HG03521 (cell line): ENCODE data around the gene PHACTR3.
A peak's percentile ranks its signal among the peaks of the same experiment; 100 is the strongest.

Experiments
- ATAC-seq: cut with Tn5 transposase; IDR thresholded peaks from one replicate; pipeline ENCODE4 v1.9.1; 2021; ENCODE audit warnings: mild to moderate bottlenecking, moderate library complexity; ENCODE audit not compliant: unreplicated experiment

The PHACTR3 gene

GRCh38 chr20:59745201-59745600, 140.9 kb downstream of the PHACTR3 start:
- no peak for ATAC-seq

GRCh38 chr20:59745716-59746115, 141.4 kb downstream of the PHACTR3 start:
- no peak for ATAC-seq

DNA sequence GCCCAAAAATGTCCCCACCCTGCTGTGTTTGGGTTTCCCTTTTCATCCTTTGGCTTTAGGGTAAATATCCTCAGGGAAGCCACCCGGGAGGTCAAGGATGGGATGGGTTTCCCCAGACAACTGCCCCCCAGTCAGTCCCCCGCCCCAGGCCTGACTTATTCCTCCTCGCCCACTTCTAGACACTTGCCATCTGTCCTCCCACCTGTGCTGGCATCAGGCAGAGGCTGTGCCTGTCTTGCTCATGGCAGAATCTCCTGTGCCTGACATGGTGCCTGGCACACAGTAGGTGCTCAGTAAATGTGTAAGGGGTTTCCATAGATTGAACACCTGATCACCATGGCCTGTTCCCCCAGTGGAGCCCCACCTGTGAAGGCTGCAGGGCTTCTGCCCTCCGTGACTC, 141.8 kb downstream of the PHACTR3 start:
- ATAC-seq = no peak

GRCh38 chr20:59747671-59748515, 143.6 kb downstream of the PHACTR3 start:
- no peak for ATAC-seq

GRCh38 chr20:59748619-59749191, 144.4 kb downstream of the PHACTR3 start:
- no peak for ATAC-seq

- ATAC-seq = no peak
Observed at GRCh38 chr20:59749301-59749700, 145.0 kb downstream of the PHACTR3 start.

GRCh38 chr20:59750209-59750840, 146.0 kb downstream of the PHACTR3 start:
- no peak for ATAC-seq

DNA sequence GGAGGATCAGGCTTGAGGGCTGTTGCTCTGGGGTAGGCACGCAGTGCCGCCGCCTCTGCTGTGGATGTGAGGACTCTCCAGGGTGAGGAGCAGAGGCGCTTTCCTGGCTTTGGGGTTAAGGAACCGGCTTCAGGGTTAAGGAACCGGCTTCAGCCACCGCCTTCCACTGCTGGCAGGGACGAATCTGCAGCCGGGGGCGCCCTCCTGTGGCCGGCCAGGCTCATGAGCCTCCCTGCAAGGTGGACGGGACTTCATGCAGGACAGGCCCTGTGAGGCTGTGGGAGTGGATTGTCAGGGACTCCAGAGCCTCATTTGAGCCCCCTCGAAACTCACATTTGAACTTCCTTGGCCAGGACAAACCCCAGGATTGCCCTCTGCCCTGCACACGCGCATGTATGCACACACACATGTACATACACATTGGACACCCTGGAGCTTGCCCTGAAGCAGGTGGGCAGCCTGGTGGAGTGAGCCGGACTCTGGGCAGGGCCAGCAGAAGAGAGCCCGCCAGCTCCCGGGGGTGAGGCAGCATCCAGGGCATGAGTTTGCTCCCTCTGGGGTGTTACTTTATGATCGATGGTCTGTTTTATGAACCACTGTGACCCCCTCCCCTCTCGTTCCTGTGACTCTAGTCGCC, 146.9 kb downstream of the PHACTR3 start:
- no peak for ATAC-seq

- peak; percentile 56 for ATAC-seq
Observed at GRCh38 chr20:59752101-59752586, 147.8 kb downstream of the PHACTR3 start.

DNA sequence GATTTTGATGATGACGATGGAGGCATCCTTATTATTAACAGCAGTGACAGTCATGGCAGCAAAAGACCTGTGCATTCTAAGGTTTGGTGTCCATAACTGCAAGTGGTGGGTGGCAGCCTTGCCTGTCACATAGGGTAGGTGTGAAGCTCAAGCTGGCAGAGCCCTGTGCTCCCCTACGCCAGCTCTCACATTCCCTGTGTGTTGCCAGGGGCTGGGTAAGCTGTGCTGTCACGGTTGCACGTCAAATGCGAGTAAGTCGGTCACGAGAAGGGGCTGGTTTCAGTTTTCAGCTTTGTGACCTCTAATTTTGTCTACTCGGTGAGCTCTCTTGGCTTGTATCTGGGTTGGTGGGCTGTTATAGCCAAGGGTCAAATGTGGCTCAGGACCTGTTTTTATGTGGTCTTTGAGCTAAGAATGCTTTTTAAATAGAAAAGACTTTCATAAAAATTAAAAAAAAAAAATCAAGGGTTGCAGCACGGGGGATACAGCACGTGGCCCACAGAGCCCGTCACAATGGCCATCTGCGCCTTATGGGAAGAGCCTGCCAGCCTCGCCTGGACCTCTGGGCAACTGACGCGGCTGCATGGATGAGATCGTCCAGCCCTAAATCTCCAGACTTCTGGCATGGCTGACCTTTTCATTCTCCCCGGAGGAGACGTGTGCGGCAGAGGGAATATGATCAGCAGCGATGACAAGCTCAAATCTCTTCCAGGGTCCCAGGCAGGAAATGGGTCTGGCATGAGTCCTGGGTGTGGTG, 148.5 kb downstream of the PHACTR3 start:
- ATAC-seq = no peak

GRCh38 chr20:59753836-59754235, 149.5 kb downstream of the PHACTR3 start:
- ATAC-seq = no peak

GRCh38 chr20:59754551-59754950, 150.2 kb downstream of the PHACTR3 start:
- no peak for ATAC-seq

- no peak for ATAC-seq
Observed at GRCh38 chr20:59756241-59756640, 151.9 kb downstream of the PHACTR3 start.

GRCh38 chr20:59764037-59764436, 159.7 kb downstream of the PHACTR3 start:
- ATAC-seq = no peak

DNA sequence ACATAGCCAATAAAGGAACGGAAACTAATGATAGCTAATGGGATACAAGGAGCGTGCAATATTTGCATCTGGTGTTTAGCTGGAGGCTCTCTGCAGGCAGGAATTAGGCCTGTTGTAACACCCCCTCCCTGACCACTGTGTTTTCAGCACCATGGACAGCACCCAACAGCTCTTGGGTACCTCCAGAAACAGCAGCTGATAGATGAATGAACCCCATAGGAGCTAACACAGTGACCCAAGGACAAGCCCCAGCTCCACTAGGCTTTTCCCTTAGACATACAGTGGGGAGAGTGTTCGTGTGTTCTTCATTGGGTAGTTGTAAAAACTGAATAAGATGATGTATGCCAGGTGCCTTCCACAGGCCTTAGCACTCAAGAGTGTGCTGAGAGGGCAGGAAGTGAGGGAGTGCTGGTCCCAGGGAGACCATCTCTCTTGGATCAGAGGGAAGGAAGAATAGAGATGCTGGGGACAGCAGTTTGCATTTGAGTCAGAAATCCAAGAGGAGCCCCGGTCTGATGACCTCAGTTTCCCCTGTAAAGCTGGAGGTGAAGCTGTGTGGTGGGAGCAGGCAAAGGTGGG, 161.3 kb downstream of the PHACTR3 start:
- no peak for ATAC-seq

GRCh38 chr20:59767656-59768055, 163.3 kb downstream of the PHACTR3 start:
- no peak for ATAC-seq

DNA sequence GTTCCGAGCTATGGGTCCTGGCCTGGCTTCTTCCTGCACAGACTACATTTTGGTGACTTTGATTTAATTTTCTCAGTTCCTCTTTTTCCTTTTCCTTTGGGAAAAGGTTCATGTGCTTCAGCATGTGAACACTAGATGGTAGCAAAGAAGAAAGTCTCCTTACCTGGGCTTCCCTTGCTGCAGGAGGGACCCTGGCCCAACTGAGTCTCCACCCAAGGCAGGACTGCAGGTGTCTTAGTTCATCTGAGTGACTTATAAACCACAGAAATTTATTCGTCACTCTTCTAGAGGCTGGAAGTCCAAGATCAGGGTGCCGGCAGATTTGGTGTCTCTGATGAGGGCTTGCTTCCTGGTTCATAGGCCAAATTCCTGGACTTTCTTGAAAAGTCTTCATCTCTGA, 165.9 kb downstream of the PHACTR3 start:
- no peak for ATAC-seq

- no peak for ATAC-seq
Observed at GRCh38 chr20:59770851-59771250, 166.5 kb downstream of the PHACTR3 start.

DNA sequence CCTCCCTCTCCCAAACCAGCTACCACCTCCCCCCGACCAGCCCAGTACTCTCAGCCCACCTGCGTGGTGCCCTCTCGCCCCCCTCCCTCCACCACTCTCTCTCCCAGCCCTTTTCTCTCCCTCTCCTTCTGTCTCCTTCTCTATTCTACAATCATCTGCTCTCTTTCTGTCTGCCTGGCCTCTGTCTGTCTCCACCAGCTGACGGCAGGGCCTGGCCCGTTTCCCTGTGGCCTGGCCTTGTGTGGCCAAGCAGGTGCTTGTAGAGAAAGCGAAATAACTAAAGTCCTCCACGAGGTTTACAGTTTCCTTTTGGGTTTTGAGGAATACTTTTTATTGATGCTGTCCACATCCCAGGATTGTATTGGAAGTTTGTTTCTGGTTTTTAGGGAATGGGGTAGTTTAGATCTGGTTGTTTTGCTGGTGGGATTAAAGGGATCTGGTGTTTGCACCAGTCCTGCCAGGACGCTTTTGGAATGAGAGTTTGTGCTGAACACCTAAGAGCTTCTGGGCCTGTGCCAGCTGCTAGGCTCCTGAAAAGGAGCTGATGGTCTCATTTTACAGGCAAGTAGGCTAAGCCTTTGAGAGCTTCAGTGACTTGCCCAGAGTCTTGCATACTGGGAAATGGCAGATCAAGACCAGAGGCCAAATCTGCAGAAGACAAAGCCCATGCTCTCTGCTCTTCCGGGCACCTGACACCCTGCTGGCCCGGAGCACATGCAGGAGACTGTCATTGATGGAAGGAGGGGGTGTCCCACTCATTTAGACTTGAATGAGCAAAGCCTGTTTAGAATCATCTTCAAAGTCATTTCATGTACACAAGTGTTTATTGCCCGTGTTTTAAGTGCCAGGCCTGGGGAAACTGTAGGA, 167.4 kb downstream of the PHACTR3 start:
- ATAC-seq = no peak

DNA sequence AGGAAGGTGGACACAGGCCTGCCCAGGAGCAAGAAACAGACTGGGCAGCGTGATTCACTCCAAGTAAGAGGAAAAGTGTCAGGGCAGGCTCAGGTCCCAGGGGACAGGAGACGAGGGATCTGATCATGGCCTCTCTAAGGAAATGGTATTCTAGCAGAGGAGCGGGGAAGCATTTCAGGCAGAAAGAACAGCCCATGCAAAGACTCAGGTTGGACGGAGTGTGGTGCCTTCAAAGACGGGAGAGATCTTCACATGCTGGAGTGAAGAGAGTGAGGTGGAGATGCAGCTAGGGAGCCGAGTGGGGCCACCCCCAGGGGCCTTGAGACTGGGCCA, 168.0 kb downstream of the PHACTR3 start:
- ATAC-seq = no peak
